HUDEP-2 (cell line): ENCODE data around the gene HNF4A.

Experiments
- DNase-seq, 76 experiments: peaks; one replicate each; lab custom pipeline; 2025; ENCODE audit not compliant: unreplicated experiment in 76 of 76; lab: John Stamatoyannopoulos, UW

Gene HNF4A

DNA sequence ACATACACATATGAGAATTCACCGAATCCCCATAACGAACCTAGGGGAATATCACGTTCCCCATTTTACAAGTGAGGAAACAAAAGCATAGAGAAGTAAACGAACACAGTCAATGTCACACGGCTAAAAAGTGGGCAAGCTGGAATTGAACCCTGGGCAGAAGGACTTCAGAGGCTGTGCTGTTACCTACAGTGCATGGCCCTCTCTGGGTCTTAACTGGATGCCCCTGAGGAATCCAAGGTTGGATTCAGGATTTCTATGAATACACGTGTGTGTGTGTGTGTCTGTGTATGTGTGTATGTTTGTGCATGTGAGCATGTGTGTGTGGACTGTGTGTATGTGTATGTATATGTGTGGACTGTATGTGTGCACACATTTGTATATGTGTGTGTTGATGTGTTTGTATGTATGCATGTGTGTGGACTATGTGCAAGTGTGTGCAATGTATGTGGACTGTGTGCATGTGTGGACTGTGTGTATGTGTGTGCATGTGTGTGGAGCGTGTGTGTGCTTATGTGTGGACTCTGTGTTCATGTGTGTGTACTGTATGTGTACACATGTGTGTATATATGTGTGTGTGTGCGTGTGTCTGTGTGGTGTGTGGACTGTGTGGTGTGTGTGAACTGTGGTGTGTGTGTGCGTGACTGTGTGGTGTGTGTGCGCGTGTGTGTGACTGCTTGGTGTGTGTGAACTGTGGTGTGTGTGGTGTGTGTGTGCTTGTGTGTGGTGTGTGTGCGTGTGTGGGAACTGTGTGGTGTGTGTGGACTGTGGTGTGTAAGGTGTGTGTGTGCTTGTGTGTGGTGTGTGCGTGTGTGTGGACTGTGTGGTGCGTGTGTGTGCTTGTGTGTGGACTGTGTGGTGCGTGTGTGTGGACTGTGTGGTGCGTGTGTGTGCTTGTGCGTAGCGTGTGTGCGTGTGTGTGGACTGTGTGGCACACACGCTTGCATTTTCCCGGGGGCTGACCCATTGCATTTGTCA is 49.0 kb downstream of the HNF4A start:
- no peak for DNase-seq

DNA sequence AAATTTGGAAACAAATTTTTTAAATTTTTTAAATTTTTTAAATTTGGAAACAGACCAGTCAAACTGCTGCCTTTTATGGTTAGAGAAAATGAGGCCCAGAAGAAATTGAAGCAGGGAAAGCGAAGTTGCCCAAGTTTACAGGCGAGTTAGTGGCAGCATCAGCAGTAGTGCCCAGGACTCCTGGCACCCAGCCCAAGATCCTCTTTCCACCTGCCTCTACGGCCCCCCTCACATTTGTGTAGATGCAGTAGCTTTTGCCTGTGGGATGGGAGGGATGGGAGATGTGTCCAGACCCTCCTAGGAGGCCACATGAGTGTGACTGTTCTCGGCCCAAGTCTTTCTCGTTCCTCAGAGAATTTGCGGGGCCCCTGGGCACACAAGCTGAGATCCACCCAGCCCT is 49.8 kb downstream of the HNF4A start:
- peak in 1 of 76 experiments; percentile 10 for DNase-seq

DNA sequence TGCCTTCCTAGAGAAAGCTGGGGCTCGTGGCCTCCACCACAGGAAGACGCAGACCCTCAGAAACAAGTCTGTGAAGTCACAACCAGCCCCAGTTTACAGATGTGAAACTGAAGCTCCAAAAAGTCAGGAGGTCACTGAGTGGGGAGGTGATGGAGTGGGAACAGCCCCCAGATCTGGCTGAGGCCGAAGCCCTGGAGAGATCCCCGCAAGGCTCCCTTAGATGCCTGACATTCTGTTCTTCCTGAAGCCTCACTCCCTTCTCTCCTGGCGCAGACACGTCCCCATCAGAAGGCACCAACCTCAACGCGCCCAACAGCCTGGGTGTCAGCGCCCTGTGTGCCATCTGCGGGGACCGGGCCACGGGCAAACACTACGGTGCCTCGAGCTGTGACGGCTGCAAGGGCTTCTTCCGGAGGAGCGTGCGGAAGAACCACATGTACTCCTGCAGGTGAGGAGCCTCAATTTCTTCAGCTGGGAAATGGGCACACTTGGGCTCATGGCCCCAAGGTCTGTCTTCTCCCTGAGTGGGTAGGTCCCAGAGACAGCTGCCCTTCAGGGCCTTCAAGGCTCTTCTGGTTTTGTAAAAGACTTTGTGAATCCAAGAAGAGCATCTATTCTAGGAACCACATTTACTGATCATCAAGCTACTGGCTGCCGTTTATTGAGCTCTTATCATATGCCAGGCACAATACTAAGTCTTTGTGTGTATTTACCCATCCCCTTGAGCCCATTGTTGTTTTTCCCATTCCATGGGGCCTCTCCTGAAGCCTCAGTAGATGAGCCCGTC is 50.5 kb downstream of the HNF4A start:
- DNase-seq = peak in 1 of 76 experiments; percentile 1

GRCh38 chr20:44406572-44407137 is 51.2 kb downstream of the HNF4A start:
- no peak for DNase-seq

- peak in 70 of 76 experiments; percentile 31 to 83 (median 61) for DNase-seq
Observed at GRCh38 chr20:44407402-44408184, 52.1 kb downstream of the HNF4A start.

DNA sequence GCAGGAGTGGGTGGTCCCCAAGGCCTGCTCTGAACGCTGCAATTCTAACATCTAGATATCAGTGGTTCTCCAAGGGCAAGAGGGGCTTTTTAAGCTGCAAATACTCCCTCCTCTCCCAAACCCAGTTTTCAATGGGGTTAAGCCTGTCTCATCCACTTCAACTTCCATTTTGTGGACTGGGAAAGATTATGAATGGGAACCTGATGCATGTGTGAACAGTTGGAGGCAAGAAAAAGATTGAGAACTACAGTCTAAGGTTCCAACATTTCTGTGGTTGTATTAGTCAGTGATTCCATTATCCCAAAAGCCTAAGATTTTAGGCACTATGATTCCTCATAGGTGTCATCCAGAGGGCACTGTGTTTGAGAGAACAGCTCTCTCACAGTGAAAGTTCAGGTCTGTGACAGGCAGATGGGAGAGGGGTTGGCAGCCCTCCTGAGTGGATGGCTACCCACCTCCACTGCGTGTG is 53.7 kb downstream of the HNF4A start:
- no peak for DNase-seq

GRCh38 chr20:44410583-44411019 is 55.1 kb downstream of the HNF4A start:
- DNase-seq = no peak

- no peak for DNase-seq
Observed at GRCh38 chr20:44411020-44411756, 55.7 kb downstream of the HNF4A start.

DNA sequence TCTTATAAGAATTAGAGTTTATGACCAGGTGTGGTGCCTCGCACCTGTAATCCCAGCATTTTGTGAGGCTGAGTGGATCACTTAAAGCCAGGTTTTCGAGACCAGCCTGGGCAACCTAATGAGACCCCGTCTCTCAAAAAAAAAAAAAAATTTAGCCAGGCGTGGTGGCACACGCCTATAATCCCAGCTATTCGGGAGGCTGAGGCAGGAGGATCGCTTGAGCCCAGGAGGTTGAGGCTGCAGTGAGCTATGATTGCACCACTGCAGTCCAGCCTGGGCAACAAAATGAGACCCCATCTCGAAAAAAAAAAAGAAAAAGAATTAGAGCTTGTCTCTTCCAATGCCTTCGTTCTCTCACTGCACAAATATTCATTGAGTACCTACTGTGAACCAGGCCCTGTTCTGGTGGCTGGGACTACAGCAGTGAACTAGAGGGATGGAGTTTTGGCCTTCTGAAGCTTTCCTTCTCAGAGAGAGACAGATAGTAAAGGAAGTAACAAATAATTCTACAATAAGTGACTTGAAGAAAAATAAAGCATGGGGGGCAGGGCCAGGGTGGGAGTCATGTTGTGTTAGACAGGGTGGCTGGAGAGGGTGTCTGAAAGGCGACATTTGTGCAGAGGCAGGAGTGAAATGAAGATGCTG is 56.4 kb downstream of the HNF4A start:
- DNase-seq = no peak

DNA sequence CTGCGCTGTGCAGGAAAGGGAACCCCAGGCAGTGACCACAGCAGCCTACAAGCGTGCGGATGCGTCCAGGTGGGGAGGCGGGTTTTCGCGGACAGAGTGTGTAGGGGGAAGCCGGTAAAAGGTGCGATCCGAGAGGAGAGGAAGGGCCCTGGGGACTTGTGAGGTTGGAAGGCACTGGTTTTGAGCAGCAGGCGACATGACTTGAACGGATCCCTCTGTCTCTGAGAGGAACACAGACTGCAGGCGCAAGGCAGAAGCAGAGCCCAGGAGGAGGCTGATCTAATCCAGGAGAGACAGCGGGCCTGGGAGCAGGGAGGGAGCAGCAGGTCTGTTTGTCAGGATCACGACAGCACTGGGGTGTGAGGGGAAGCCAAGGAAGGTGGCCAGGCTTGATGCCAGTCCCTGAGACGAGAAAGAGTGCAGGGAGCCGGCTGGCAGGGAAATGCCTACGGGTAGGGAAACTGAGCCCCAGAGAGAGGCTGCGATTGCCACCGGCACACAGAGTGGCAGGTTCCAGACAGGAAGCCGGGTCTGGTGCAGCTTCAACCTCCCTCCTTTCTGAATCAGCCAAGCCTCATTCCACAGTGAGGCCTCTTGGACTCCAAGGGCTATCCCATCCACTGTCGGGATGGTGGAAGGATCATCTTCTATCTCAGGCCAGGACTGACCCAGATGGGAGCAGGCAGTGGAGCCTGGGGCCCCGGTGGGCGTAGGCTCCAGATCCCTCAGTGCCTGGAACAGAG is 57.1 kb downstream of the HNF4A start:
- no peak for DNase-seq

GRCh38 chr20:44413575-44414345 is 58.3 kb downstream of the HNF4A start:
- DNase-seq = no peak

GRCh38 chr20:44414346-44414714 is 58.8 kb downstream of the HNF4A start:
- DNase-seq = no peak

DNA sequence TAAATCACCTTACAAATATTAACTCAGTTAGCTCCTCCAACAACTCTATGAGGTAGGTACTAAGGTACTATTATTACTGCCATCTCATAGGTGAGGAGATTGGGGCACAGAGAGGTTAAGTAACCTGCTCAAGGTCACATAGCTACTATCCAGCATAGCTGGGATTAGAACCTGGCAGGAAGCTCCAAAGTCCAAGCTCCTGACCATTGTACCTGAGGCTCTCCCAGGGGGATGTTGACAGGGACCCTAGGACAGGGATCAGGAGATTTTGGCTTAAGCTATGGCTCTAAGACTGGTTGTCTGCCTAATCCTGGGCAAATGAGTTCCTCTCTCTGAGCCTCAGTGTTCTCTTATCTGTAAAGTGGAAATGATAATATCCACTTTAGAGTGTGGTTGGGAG is 59.3 kb downstream of the HNF4A start:
- DNase-seq = no peak

- no peak for DNase-seq
Observed at GRCh38 chr20:44415833-44416715, 60.6 kb downstream of the HNF4A start.

DNA sequence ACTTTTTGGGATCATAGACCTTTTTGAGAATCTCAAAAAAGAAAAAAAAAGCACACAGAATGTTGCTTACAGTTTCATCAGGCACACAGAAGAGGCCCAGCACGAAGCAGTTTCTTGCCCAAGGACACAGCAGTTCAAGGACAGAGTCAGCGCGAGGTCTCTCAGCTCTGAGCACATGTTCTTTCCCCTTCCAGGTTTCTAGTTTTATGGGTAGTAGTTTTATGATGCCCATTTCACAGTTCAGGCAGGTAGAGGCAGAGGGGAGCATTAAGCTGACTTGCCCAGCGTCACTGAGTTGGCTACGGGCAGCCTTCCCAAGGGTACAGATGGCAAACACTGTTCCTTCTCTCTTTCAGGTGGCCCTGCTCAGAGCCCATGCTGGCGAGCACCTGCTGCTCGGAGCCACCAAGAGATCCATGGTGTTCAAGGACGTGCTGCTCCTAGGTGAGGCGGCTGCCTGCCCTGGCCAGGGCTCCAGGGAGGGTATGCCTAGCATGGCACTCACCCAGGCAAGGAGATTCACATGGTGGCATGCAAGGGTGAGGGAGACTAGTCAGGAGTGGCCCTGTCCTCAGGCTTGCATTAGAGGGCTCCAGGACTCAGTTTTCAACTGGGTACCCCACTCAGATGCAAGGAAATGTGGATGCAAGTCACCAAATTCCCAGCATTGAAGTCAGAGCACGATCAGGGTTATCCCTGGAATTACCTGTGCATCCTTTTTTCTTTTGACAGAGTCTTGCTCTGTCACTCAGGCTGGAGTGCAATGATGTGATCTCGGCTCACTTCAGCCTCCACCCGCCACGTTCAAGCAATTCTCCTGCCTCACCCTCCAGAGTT is 62.8 kb downstream of the HNF4A start:
- no peak for DNase-seq
